Activated T-cell treated with anti-CD3 and anti-CD28 coated beads, Interleukin-2, amount 50 U/mL, for 24 hours (primary cell): ENCODE data around the gene IMPDH1.
A peak's percentile ranks its signal among the peaks of the same experiment; 100 is the strongest.

Experiments used
- DNase-seq: peaks from one replicate; pipeline ENCODE4 v3.0.0-alpha.2; 2020
- H3K27ac Mint-ChIP-seq: 2 replicates; pipeline ENCODE4 v1.8.0; 2020; ENCODE audit warnings: mild to moderate bottlenecking, mixed read lengths
- H3K27me3 Mint-ChIP-seq: 2 replicates; pipeline ENCODE4 v1.8.0; 2020; ENCODE audit warnings: mixed read lengths
- H3K36me3 Mint-ChIP-seq: 2 replicates; pipeline ENCODE4 v1.8.0; 2020; ENCODE audit warnings: low read depth, mixed read lengths
- H3K4me1 Mint-ChIP-seq: 2 replicates; pipeline ENCODE4 v1.8.0; 2020; ENCODE audit warnings: low read depth, mixed read lengths
- H3K4me3 Mint-ChIP-seq: 2 replicates; pipeline ENCODE4 v1.8.0; 2020; ENCODE audit warnings: mild to moderate bottlenecking, moderate library complexity, mixed read lengths
- H3K9me3 Mint-ChIP-seq: 2 replicates; pipeline ENCODE4 v1.8.0; 2020; ENCODE audit warnings: mixed read lengths

The IMPDH1 gene

GRCh38 chr7:128356546-128357216, 53.1 kb downstream of the IMPDH1 start:
- DNase-seq, result no peak

GRCh38 chr7:128353610-128354009, 56.2 kb downstream of the IMPDH1 start:
- DNase-seq, result no peak
- H3K27ac Mint-ChIP-seq, result no peak overlapping the region
- no peak overlapping the region for H3K4me3 Mint-ChIP-seq
- H3K9me3 Mint-ChIP-seq, result no peaks in the 10 kb centered on the region
- peaks cover 28% of the 10 kb centered on the region for H3K27me3 Mint-ChIP-seq
- H3K36me3 Mint-ChIP-seq, result no peaks in the 10 kb centered on the region
- H3K4me1 Mint-ChIP-seq, result peaks cover 6% of the 10 kb centered on the region

More at GRCh38 chr7:128356546-128357216, 53.1 kb downstream of the IMPDH1 start:
- peaks cover 44% of the 10 kb centered on the region for H3K27me3 Mint-ChIP-seq
- no peak overlapping the region for H3K4me3 Mint-ChIP-seq
- no peaks in the 10 kb centered on the region for H3K36me3 Mint-ChIP-seq
- peaks cover 9% of the 10 kb centered on the region for H3K4me1 Mint-ChIP-seq
- H3K27ac Mint-ChIP-seq, result no peak overlapping the region
- H3K9me3 Mint-ChIP-seq, result no peaks in the 10 kb centered on the region

DNA sequence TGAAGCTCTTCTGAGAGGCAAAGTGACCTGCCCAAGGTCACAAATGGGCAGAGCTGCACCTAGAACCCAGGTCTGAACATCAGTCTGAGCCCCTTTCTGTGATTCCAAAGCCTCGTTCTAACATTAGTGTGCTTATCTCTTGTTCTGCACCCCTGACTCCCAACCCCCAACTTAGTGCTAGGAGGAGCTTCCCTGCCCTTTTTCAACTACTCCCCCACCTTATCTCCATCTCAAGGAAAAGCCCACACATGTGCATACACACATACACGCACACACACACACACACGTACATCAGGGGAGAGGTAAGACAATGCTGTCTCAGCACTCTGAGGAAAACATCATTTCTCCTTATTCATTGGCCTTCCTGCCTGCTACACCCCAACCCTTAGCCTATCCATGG, 56.6 kb downstream of the IMPDH1 start:
- peaks cover 23% of the 10 kb centered on the region for H3K27me3 Mint-ChIP-seq
- no peak for DNase-seq
- no peaks in the 10 kb centered on the region for H3K9me3 Mint-ChIP-seq
- H3K4me3 Mint-ChIP-seq, result no peak overlapping the region
- no peaks in the 10 kb centered on the region for H3K36me3 Mint-ChIP-seq
- H3K27ac Mint-ChIP-seq, result no peak overlapping the region
- peaks cover 6% of the 10 kb centered on the region for H3K4me1 Mint-ChIP-seq

GRCh38 chr7:128352636-128353035, 57.1 kb downstream of the IMPDH1 start:
- peaks cover 6% of the 10 kb centered on the region for H3K4me1 Mint-ChIP-seq
- H3K4me3 Mint-ChIP-seq, result no peak overlapping the region
- H3K36me3 Mint-ChIP-seq, result no peaks in the 10 kb centered on the region
- H3K27ac Mint-ChIP-seq, result no peak overlapping the region
- no peaks in the 10 kb centered on the region for H3K9me3 Mint-ChIP-seq
- peaks cover 23% of the 10 kb centered on the region for H3K27me3 Mint-ChIP-seq
- DNase-seq, result no peak

DNA sequence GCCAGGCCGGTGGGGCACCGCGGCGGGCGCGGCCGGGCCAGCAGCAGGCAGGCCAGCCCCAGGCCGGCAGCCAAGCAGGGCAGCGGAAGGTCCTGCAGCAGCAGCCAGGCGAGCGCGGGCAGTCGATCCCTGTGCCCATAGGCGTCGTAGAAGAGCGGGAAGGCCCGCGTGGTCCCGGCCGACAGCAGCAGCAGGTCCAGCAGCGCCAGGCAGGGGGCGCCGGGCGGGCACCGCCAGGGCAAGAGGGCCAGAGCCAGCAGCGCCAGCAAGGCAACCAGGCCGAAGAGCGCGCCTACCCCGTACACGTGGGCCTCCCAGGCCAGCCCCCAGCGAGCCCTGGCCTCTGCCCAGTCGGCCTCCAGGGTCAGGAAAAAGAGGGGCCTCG, 57.6 kb downstream of the IMPDH1 start:
- peaks cover 6% of the 10 kb centered on the region for H3K4me1 Mint-ChIP-seq
- no peak overlapping the region for H3K4me3 Mint-ChIP-seq
- peak; percentile 66 for DNase-seq
- H3K9me3 Mint-ChIP-seq, result no peaks in the 10 kb centered on the region
- H3K27ac Mint-ChIP-seq, result no peak overlapping the region
- H3K36me3 Mint-ChIP-seq, result no peaks in the 10 kb centered on the region
- peaks cover 23% of the 10 kb centered on the region for H3K27me3 Mint-ChIP-seq

- H3K4me1 Mint-ChIP-seq, result peaks cover 6% of the 10 kb centered on the region
- H3K27ac Mint-ChIP-seq, result no peak overlapping the region
- H3K9me3 Mint-ChIP-seq, result no peaks in the 10 kb centered on the region
- peak; percentile 60 for DNase-seq
- peaks cover 23% of the 10 kb centered on the region for H3K27me3 Mint-ChIP-seq
- H3K36me3 Mint-ChIP-seq, result no peaks in the 10 kb centered on the region
- no peak overlapping the region for H3K4me3 Mint-ChIP-seq
These were observed 58.3 kb downstream of the IMPDH1 start for GRCh38 chr7:128351296-128352152.

DNA sequence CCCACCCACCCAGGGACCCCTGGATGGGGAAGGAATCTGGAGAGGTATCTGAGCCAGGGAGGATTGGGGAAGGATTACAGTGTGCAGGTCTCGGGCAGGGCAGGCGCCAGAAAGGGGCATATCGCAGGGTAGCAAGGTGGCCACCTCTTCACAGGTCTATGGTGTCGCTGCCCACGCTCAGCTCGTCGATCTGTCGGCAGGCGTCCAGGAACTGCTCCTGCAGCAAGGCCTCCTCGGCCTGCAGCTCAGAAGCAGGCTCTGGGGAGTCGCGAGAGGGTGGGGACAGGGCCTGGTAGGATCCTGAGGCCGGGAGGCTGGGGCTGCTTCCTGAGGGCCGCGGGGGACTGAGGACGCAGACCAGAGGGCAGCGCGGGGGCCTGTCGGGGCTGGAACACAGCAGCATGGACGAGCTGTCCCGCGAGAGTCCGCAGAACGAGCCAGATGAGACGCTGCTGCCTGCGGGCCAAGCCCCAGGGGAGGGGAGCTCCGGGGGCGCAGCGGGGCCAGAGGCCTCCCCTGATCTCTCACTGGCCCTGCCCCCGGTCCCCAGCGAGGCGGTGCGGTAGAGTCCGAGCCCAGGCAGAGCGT, 59.0 kb downstream of the IMPDH1 start:
- Mint-ChIP-seq H3K9me3 (no peaks in the 10 kb centered on the region), H3K27ac (no peak overlapping the region), H3K4me3 (no peak overlapping the region), H3K36me3 (no peaks in the 10 kb centered on the region), H3K27me3 (peaks cover 23% of the 10 kb centered on the region), H3K4me1 (peaks cover 6% of the 10 kb centered on the region)
- DNase-seq, result no peak

- no peaks in the 10 kb centered on the region for H3K9me3 Mint-ChIP-seq
- H3K27ac Mint-ChIP-seq, result no peak overlapping the region
- H3K4me3 Mint-ChIP-seq, result no peak overlapping the region
- H3K27me3 Mint-ChIP-seq, result peaks cover 23% of the 10 kb centered on the region
- H3K36me3 Mint-ChIP-seq, result no peaks in the 10 kb centered on the region
- DNase-seq, result no peak
- H3K4me1 Mint-ChIP-seq, result peaks cover 6% of the 10 kb centered on the region
These were observed 60.3 kb downstream of the IMPDH1 start for GRCh38 chr7:128349466-128349825.

DNA sequence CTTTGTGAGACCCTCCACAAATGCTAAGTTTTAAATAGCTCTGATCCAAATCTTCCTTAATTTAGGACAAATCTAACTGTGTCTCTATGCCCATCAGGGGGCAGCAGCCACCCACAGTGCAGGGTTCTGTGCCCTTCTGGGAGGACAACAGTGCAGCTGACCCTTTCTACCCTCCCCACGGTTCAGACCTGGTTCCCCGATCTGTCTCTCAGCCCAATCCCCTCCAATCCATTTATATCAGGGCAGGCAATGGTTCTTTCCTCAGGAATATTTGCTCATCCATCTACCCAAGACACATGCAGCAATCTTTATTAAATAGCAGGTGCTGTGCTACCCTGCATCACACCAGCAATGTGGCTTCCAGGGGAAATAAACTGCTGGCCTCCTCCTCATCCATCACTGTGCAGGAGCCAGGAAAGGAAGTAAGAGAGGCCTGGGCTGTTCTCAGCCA, 62.1 kb downstream of the IMPDH1 start:
- Mint-ChIP-seq H3K9me3 (no peaks in the 10 kb centered on the region), H3K36me3 (peaks cover 10% of the 10 kb centered on the region), H3K27me3 (peaks cover 9% of the 10 kb centered on the region), H3K4me3 (no peak overlapping the region), H3K4me1 (peaks cover 8% of the 10 kb centered on the region), H3K27ac (no peak overlapping the region)
- DNase-seq, result peak; percentile 65

- no peaks in the 10 kb centered on the region for H3K27me3 Mint-ChIP-seq
- no peak overlapping the region for H3K27ac Mint-ChIP-seq
- no peaks in the 10 kb centered on the region for H3K9me3 Mint-ChIP-seq
- H3K4me1 Mint-ChIP-seq, result peaks cover 32% of the 10 kb centered on the region
- no peak for DNase-seq
- H3K4me3 Mint-ChIP-seq, result peak overlapping the region; percentile 58
- H3K36me3 Mint-ChIP-seq, result peaks cover 39% of the 10 kb centered on the region
These were observed 65.4 kb downstream of the IMPDH1 start for GRCh38 chr7:128344431-128344774.

DNA sequence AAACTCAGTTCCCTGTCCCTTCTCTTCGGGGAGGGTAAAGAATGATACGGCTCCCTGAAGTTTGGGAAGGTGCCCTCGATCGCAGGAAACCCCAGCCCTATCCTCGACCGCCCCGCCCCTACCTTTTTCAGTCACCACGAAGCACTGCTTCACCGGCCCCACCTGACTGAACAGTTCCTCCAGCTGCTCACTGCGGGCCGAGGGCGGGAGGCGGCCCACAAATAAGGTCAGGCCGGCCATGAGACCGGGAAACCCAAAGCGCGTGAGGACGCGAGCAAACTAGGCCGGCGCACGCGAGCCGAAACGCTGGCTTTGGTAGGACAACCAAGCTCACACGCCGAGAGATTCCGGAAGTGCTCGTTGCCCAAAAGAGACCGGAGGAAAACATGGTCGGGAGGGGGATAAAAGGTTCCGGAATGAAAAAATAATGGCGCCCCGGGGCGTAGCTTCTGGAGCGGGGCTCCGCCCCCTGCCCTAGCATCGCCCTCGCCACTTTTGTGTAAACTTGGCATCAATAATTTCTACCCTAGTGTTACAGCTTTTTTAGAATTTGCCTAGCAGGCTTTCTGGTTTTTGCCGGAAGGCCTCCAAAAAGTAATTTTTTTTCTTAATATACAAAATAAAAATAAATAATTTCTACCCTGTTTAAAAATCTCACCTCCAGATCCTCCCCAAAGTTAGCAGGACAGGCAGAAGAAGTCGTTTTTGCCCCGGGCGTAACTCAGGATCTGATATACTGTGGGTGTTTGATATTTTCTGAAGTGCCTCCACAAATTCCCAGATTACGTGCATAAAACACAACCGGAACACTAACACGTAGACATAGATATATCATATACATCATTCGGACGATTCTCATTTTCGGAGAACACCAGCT, 66.0 kb downstream of the IMPDH1 start, which contains the start of gene RBM28:
RBM28 (minus strand) TSS at position 355 of the 877 bp plus-strand sequence; CDS start at position 240, 115 bp downstream.
- Mint-ChIP-seq H3K4me1 (peaks cover 32% of the 10 kb centered on the region), H3K27ac (peak within 1 kb of the TSS; percentile 98), H3K4me3 (peak within 1 kb of the TSS; percentile 98), H3K9me3 (no peaks in the 10 kb centered on the region), H3K36me3 (peaks cover 45% of the 10 kb centered on the region), H3K27me3 (no peaks in the 10 kb centered on the region)
- DNase-seq, result peak; percentile 90
